SU-DHL-6 (cell line): ENCODE data around the gene SPG7.

ENCODE experiments used
- H2AFZ ChIP-seq: fragments of 200-600 bp; sonication (generic); 2 replicates; pipeline ENCODE4 v1.6.1; 2014; ENCODE audit warnings: low read depth, mild to moderate bottlenecking, moderate library complexity, mixed read lengths, antibody characterized with exemption, low read length; ENCODE audit not compliant: severe bottlenecking
- H3F3A ChIP-seq: fragments of 200-600 bp; shearing (Covaris generic); 2 replicates; pipeline ENCODE4 v1.6.0; 2016; ENCODE audit warnings: antibody characterized with exemption, mild to moderate bottlenecking; ENCODE audit not compliant: insufficient read depth
- H3K27ac ChIP-seq: fragments of 200-600 bp; sonication (generic); 2 replicates; pipeline ENCODE4 v1.5.1; 2016; ENCODE audit warnings: low read depth, mild to moderate bottlenecking, low read length, moderate library complexity, mixed read lengths
- H3K27me3 ChIP-seq: fragments of 200-600 bp; sonication (generic), shearing (Covaris generic); 2 replicates; pipeline ENCODE4 v1.6.0; 2014; ENCODE audit warnings: mild to moderate bottlenecking, low read length
- H3K36me3 ChIP-seq: fragments of 200-600 bp; sonication (generic); 2 replicates; pipeline ENCODE4 v1.6.1; 2014; ENCODE audit warnings: mild to moderate bottlenecking, low read length, mixed read lengths
- H3K4me2 ChIP-seq: fragments of 300-600, 200-600 bp; shearing (Covaris generic), sonication (generic); 2 replicates; pipeline ENCODE4 v1.6.0; 2014; ENCODE audit warnings: low read length, low read depth, mild to moderate bottlenecking; ENCODE audit not compliant: poor library complexity, severe bottlenecking
- H3K4me3 ChIP-seq: fragments of 200-600 bp; sonication (generic); 2 replicates; pipeline ENCODE4 v1.5.1; 2014; ENCODE audit warnings: antibody characterized with exemption, low read length, mild to moderate bottlenecking, mixed read lengths; ENCODE audit not compliant: insufficient read depth, poor library complexity, severe bottlenecking
- H3K79me2 ChIP-seq: fragments of 200-600 bp; sonication (generic); 2 replicates; pipeline ENCODE4 v1.6.1; 2014; ENCODE audit warnings: mild to moderate bottlenecking, low read length, moderate library complexity; ENCODE audit not compliant: insufficient read depth
- H3K9ac ChIP-seq: fragments of 200-600 bp; sonication (generic); 2 replicates; pipeline ENCODE4 v1.7.0; 2014; ENCODE audit warnings: mild to moderate bottlenecking, low read length
- H3K9me2 ChIP-seq: fragments of 200-600 bp; sonication (generic); replicated peaks from 2 replicates; pipeline ENCODE4 v1.6.1; 2014; ENCODE audit warnings: low read length; ENCODE audit not compliant: insufficient read depth
- H3K9me3 ChIP-seq: fragments of 200-600 bp; sonication (generic); 2 replicates; pipeline ENCODE4 v1.6.1; 2014; ENCODE audit warnings: low read length, mixed read lengths; ENCODE audit not compliant: insufficient read depth
- H4K20me1 ChIP-seq: fragments of 200-600 bp; sonication (generic); 2 replicates; pipeline ENCODE4 v1.6.1; 2014; ENCODE audit warnings: low read depth, mild to moderate bottlenecking, antibody characterized with exemption, low read length, moderate library complexity, mixed read lengths
- EZH2phosphoT487 ChIP-seq: fragments of 200-600 bp; sonication (generic), shearing (Covaris generic); conservative IDR thresholded peaks from 2 replicates; pipeline ENCODE4 v1.6.1; 2018; ENCODE audit warnings: mild to moderate bottlenecking, antibody characterized with exemption, low read length, moderate library complexity, mixed read lengths
- TF ChIP-seq, protein P1 (sequence below): fragments of 200-600 bp; sonication (generic); IDR thresholded peaks from one replicate; pipeline ENCODE4 v1.5.1; 2017; ENCODE audit warnings: antibody characterized with exemption, mild to moderate bottlenecking, low read length, moderate library complexity; ENCODE audit not compliant: insufficient read depth, poor library complexity, severe bottlenecking

The SPG7 gene

DNA sequence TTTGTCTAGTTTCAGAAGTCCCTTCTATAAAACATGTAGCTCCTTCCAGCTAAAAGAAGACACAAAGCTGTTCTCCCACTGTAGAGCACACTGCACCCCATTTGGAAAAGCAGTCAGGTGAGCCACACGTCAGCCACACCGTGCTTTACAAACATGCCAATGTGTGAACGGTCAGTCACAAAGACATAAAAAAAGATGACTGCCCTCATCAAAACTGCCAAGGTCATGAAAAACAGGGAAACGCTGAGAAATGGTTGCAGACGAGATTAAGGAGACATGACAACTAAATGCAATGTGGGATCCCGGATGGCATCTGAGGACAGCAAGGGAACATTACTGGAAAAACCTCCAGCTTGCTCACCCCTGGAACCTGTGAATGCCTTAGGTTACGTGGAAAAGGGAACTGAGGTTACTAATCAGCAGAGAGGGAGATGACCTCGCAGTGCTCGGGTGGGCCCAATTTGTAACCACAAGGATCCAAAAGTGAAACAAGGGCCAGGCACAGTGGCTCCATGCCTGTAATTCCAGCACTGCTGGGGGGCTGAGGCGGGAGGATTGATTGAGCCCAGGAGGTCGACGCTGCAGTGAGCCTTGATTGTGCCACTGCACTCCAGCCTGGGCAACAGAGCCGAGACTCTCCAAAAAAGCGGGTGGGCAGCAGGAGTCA, 25.9 kb upstream of the SPG7 start:
- Histone ChIP-seq H3K4me2 (no peak overlapping the region), H3K79me2 (peaks cover 96% of the 10 kb centered on the region), H3K9ac (no peak overlapping the region), H3K9me3 (no peaks in the 10 kb centered on the region), H4K20me1 (peaks cover 61% of the 10 kb centered on the region), H3K4me3 (no peak overlapping the region), H2AFZ (no peak overlapping the region), H3K36me3 (peaks cover 3% of the 10 kb centered on the region; the same call in 1 of the 2 replicates), H3F3A (peaks cover 32% of the 10 kb centered on the region), H3K9me2 (no peaks in the 10 kb centered on the region), H3K27ac (no peak overlapping the region), H3K27me3 (no peaks in the 10 kb centered on the region)
- TF ChIP-seq, protein P1, sequence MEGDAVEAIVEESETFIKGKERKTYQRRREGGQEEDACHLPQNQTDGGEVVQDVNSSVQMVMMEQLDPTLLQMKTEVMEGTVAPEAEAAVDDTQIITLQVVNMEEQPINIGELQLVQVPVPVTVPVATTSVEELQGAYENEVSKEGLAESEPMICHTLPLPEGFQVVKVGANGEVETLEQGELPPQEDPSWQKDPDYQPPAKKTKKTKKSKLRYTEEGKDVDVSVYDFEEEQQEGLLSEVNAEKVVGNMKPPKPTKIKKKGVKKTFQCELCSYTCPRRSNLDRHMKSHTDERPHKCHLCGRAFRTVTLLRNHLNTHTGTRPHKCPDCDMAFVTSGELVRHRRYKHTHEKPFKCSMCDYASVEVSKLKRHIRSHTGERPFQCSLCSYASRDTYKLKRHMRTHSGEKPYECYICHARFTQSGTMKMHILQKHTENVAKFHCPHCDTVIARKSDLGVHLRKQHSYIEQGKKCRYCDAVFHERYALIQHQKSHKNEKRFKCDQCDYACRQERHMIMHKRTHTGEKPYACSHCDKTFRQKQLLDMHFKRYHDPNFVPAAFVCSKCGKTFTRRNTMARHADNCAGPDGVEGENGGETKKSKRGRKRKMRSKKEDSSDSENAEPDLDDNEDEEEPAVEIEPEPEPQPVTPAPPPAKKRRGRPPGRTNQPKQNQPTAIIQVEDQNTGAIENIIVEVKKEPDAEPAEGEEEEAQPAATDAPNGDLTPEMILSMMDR: no peak
- TF ChIP-seq EZH2phosphoT487: no peak

DNA sequence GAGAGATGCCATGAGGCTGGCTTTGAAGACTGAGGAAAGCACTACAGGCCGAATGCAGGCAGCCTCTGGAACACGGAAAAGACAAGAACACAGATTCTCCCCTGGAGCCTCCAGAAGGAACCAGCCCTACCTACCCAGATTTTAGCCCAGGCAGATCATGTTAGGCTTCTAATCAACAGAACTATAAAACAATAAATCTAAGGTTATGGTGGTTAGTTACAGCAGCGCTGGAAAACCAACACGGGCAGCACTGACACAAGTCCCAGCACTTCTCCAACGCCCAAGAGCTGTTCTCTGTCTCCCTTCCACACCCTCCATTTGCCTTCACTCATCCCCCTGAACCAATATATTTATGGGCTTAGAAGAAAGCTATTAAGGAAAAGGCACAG, 25.4 kb upstream of the SPG7 start:
- no peak overlapping the region for H2AFZ ChIP-seq
- H3K27ac ChIP-seq: no peak overlapping the region
- H3K9me2 ChIP-seq: no peaks in the 10 kb centered on the region
- peaks cover 31% of the 10 kb centered on the region for H3F3A ChIP-seq
- TF ChIP-seq, protein P1: no peak
- TF ChIP-seq EZH2phosphoT487: no peak
- H4K20me1 ChIP-seq: peaks cover 62% of the 10 kb centered on the region
- H3K9me3 ChIP-seq: no peaks in the 10 kb centered on the region
- no peak overlapping the region for H3K9ac ChIP-seq
- no peak overlapping the region for H3K4me3 ChIP-seq
- peaks cover 3% of the 10 kb centered on the region; the same call in 1 of the 2 replicates for H3K36me3 ChIP-seq
- no peaks in the 10 kb centered on the region for H3K27me3 ChIP-seq
- H3K79me2 ChIP-seq: peaks cover 96% of the 10 kb centered on the region
- H3K4me2 ChIP-seq: no peak overlapping the region

GRCh38 chr16:89484041-89484501, 24.1 kb upstream of the SPG7 start:
- Histone ChIP-seq H3K27ac (peak overlapping the region; percentile 8; the same call in 1 of the 2 replicates), H3F3A (peaks cover 40% of the 10 kb centered on the region), H3K9me3 (no peaks in the 10 kb centered on the region), H2AFZ (no peak overlapping the region), H4K20me1 (peaks cover 62% of the 10 kb centered on the region), H3K9ac (no peak overlapping the region), H3K79me2 (peaks cover 95% of the 10 kb centered on the region), H3K9me2 (no peaks in the 10 kb centered on the region), H3K4me3 (no peak overlapping the region), H3K27me3 (no peaks in the 10 kb centered on the region), H3K4me2 (peak overlapping the region; percentile 45), H3K36me3 (peaks cover 3% of the 10 kb centered on the region; the same call in 1 of the 2 replicates)
- TF ChIP-seq EZH2phosphoT487: no peak
